PC-9 (cell line): ENCODE measurements around the gene MYO15B.

Source experiments
- EZH2 ChIP-seq: fragments of 200-600 bp; sonication (generic); IDR thresholded peaks from 2 replicates; pipeline ENCODE4 v1.8.0; 2017; ENCODE audit warnings: antibody characterized with exemption, low read depth
- TF ChIP-seq, protein P1 (sequence below): fragments of 200-600 bp; sonication (generic); conservative IDR thresholded peaks from 2 replicates; pipeline ENCODE4 v1.6.1; 2017; ENCODE audit warnings: mixed run types, antibody characterized with exemption, mild to moderate bottlenecking, moderate library complexity

DNA sequence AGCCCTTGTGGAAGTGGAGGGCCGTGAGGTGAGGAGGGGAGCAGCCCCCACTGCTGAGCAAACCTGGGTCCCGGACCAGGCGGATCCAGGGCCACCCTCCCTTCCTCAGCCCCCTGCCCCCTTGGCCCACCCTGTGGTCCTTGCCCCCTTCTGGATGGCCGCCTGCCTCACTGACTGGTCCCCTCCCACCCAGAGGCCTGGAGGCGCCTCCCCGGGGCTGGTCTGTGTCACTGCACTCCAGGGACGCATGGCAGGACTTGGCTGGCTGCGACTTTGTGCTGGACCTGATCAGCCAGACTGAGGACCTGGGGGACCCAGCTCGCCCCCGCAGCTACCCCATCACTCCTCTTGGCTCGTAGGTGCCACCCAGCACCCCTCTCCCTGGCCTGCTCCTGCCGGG lies 26.4 kb downstream of the MYO15B start:
- TF ChIP-seq, protein P1, sequence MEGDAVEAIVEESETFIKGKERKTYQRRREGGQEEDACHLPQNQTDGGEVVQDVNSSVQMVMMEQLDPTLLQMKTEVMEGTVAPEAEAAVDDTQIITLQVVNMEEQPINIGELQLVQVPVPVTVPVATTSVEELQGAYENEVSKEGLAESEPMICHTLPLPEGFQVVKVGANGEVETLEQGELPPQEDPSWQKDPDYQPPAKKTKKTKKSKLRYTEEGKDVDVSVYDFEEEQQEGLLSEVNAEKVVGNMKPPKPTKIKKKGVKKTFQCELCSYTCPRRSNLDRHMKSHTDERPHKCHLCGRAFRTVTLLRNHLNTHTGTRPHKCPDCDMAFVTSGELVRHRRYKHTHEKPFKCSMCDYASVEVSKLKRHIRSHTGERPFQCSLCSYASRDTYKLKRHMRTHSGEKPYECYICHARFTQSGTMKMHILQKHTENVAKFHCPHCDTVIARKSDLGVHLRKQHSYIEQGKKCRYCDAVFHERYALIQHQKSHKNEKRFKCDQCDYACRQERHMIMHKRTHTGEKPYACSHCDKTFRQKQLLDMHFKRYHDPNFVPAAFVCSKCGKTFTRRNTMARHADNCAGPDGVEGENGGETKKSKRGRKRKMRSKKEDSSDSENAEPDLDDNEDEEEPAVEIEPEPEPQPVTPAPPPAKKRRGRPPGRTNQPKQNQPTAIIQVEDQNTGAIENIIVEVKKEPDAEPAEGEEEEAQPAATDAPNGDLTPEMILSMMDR = no peak; the same call in 1 of the 2 replicates
- no peak for TF ChIP-seq EZH2
